Skeletal muscle cell (primary cell): ENCODE data around the gene CALN1.
"Not testable (repeated sequence)": the region's sequence is repeated elsewhere in the genome, so short reads cannot be mapped to it uniquely, and the experiment has no call there.

Experiments
- DNase-seq: peaks from one replicate; pipeline ENCODE4 v3.0.0-alpha.2; 2010; ENCODE audit warnings: low read depth
- H3K4me3 ChIP-seq: 2 replicates; pipeline ENCODE4 v1.5.1; 2011; ENCODE audit warnings: low read depth, mild to moderate bottlenecking, control low read depth, low read length, moderate library complexity

The CALN1 gene

DNA sequence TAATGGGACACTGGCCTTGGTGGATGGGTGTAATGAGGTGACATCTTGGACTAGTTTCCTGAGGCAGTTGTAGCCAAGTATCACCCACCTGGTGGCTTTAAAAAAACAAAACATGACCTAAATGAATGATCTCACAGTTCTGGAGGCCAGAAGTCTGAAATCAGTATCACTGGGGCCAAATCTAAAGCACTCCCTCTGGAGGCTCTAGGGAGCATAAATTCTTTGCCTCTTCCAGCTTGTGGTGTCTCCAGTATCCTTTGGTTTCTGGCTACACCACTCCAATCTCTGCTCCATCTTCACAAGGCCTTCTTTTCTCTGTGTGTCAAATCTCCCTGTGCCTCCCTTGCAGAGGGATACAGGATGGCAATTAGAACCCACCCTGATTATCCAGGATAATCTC lies 342.9 kb downstream of the CALN1 start:
- DNase-seq, result no peak
- H3K4me3 ChIP-seq, result no peak overlapping the region

GRCh38 chr7:72065764-72066163 lies 346.4 kb downstream of the CALN1 start:
- DNase-seq, H3K4me3 ChIP-seq: not testable (repeated sequence)

- H3K4me3 ChIP-seq, result no peak overlapping the region
- no peak for DNase-seq
These were observed 347.2 kb downstream of the CALN1 start for GRCh38 chr7:72064916-72065315.

DNA sequence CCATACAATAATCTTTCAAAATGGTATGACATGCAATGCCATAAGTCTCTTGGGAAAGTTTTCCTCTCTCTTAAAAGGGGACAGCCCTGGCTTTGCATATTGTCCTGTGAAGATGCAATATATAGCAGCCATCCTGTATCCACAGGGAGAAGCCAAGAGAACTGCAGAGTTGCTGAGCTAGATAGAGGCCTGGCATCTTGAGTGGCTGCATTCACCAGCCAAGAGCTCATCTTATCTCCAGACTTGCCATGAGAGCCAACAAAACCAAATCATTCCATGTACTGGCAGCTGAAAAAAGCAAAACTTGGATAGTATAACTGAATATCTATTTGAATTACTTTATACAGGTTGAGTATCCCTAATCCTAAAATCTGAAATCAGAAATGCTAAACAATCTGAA lies 348.8 kb downstream of the CALN1 start:
- no peak for DNase-seq
- no peak overlapping the region for H3K4me3 ChIP-seq

DNA sequence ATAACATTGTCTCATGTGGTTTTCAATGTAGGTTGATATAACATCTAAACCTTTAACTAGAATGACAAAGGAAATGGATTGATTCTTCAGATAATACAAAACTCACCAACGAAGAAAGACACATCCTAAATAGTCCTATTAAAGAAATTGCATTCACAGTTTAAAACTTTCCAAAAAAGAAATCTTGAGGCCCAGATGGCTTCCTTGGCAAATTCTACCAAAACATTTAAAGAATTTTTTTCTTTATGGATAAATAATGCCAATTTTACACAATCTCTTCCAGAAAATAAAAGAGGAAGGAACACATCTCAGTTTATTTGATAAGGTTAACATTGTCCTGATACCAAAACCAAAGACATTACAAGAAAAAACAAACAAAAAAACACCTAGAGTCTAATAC lies 349.5 kb downstream of the CALN1 start:
- no peak overlapping the region for H3K4me3 ChIP-seq
- DNase-seq, result no peak

DNA sequence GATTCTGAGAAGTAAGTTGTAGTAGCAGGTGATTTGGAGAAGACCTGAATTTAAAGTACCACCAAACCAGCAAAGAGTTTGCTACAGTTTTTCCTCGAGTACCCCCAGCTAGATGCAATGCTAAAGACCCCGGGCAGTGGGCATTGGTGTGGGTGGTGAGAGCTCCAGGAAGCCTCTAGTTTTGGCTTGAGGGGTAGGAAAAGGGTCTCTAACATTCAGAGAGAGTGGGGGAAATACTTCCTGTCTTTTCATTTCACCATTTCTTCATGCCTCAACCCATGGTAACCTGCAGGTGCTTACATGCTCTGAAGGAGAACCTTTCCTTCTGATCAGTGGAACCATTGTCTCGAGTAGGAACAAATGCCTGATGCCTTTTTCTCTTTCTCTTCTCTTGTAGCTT lies 352.2 kb downstream of the CALN1 start:
- no peak for DNase-seq
- no peak overlapping the region for H3K4me3 ChIP-seq

- H3K4me3 ChIP-seq, result no peak overlapping the region
- no peak for DNase-seq
These were observed 353.6 kb downstream of the CALN1 start for GRCh38 chr7:72058579-72058978.

GRCh38 chr7:72057796-72058195 lies 354.3 kb downstream of the CALN1 start:
- DNase-seq, result no peak
- H3K4me3 ChIP-seq, result no peak overlapping the region

- no peak for DNase-seq
- no peak overlapping the region for H3K4me3 ChIP-seq
These were observed 354.9 kb downstream of the CALN1 start for GRCh38 chr7:72057231-72057630.

- H3K4me3 ChIP-seq, result no peak overlapping the region
- no peak for DNase-seq
These were observed 356.7 kb downstream of the CALN1 start for GRCh38 chr7:72055426-72055825.

GRCh38 chr7:72053292-72053691 lies 358.8 kb downstream of the CALN1 start:
- no peak overlapping the region for H3K4me3 ChIP-seq
- DNase-seq, result no peak

- H3K4me3 ChIP-seq, result no peak overlapping the region
- DNase-seq, result no peak
These were observed 363.7 kb downstream of the CALN1 start for GRCh38 chr7:72048420-72048819.

GRCh38 chr7:72042855-72043254 lies 369.3 kb downstream of the CALN1 start:
- no peak for DNase-seq
- no peak overlapping the region for H3K4me3 ChIP-seq

GRCh38 chr7:72040641-72041040 lies 371.5 kb downstream of the CALN1 start:
- H3K4me3 ChIP-seq, result no peak overlapping the region
- DNase-seq, result no peak

DNA sequence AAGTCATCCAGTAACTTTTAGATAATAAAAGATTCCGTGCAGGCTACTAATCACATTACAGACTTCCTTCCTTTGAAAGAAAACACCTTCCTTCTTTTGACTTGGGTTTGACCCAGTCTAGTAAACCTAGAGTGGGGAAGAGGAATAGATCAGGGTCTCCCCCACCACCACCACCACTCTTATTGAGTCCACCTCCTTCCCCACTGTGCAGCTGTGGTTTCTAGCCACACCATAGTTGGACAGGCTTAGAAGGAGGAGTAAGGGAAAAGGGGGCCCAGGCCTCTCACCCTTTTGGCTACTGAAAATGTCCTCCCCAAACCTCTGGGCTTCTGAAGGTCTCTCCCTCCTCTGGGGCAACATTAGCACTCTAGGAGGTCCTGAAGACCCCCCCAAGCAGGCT lies 372.7 kb downstream of the CALN1 start:
- no peak overlapping the region for H3K4me3 ChIP-seq
- DNase-seq, result no peak

GRCh38 chr7:72038022-72038732 lies 374.0 kb downstream of the CALN1 start:
- no peak for DNase-seq
- H3K4me3 ChIP-seq, result no peak overlapping the region

DNA sequence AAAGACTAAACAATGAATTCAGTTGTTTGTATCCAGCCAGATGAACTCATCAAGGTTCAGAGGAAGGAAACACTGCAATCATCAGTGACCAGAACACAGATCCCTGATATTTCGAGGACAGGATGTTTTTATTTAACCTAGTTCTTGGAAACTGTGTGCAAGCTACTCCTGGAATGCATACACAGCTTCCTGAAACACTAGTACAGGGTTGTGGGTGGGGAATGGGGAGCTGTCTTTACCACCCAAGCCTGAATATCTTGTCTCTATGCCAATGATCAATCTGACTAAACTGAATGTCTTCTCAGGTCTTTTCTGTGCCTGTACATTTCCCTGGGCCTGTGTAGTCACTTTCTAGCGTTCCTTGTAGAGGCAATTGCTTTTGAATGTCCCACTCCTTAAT lies 374.6 kb downstream of the CALN1 start:
- no peak for DNase-seq
- H3K4me3 ChIP-seq, result no peak overlapping the region

- H3K4me3 ChIP-seq, result no peak overlapping the region
- DNase-seq, result no peak
These were observed 376.9 kb downstream of the CALN1 start for GRCh38 chr7:72035266-72035665.

DNA sequence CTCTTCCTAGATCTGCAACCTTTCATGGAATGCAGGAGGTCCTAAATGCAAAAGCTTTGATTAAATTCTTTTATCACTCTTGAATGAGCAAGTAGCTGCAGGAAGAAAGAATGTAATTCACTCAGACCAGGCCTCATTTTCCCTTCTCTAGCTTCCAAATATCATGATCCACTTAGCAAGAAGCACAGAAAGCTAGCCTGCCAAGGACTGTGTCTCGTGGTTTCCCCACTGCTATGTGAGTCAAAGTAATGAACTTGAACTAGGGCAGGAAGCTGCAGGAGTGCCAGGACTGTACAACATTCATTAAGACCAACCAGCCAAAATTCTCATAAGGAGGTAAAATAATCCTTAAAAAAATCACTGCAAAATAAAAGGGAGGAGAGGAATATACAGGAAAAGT lies 379.2 kb downstream of the CALN1 start:
- DNase-seq, result no peak
- no peak overlapping the region for H3K4me3 ChIP-seq

GRCh38 chr7:72030994-72031667 lies 381.0 kb downstream of the CALN1 start:
- no peak for DNase-seq
- H3K4me3 ChIP-seq, result no peak overlapping the region

DNA sequence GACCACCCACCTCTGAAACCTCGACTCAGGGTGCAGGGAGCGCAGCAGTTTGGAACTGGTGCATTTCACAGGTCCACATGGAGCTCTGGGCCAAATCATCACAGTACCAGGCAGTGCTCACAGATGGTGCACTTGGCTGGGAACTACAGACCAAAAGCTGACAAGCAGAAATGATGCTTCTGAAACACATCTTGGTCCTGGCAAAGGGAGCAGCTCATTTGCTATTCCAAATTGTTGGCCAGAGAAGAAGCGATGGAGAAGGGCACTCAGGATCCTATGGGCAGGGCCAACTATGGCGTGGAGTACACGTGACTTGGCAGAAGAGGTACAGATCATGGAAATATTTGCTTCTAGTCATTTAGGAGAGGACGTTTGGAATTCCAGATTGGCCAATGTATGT lies 383.9 kb downstream of the CALN1 start:
- H3K4me3 ChIP-seq, result no peak overlapping the region
- DNase-seq, result no peak
